ENCODE data around the gene CCSER2.

DNA sequence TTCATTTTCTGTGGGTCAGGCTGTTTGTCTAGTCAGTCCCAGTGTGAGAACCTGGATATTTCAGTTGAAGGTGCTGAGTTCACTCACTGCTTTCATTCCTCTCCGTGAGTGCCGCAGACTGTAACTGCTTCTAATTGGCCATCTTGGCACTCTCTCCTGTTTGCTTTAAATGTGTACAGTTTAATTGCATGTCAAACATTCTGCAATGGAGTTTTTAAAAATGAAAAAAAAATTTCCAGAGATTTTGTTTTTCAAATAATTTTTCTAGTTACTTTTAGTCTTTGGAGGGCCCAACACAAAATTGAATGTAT lies 87.8 kb downstream of the CCSER2 start:
- TF ChIP-seq POLR2A (IDR thresholded peaks at IDR 0.05) = no peak
- TF ChIP-seq, protein P1, sequence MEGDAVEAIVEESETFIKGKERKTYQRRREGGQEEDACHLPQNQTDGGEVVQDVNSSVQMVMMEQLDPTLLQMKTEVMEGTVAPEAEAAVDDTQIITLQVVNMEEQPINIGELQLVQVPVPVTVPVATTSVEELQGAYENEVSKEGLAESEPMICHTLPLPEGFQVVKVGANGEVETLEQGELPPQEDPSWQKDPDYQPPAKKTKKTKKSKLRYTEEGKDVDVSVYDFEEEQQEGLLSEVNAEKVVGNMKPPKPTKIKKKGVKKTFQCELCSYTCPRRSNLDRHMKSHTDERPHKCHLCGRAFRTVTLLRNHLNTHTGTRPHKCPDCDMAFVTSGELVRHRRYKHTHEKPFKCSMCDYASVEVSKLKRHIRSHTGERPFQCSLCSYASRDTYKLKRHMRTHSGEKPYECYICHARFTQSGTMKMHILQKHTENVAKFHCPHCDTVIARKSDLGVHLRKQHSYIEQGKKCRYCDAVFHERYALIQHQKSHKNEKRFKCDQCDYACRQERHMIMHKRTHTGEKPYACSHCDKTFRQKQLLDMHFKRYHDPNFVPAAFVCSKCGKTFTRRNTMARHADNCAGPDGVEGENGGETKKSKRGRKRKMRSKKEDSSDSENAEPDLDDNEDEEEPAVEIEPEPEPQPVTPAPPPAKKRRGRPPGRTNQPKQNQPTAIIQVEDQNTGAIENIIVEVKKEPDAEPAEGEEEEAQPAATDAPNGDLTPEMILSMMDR (IDR thresholded peaks at IDR 0.05) = no peak
